HL-60 (cell line): ENCODE data around the gene FAM98C.

ENCODE experiments used
- DNase-seq, 2 experiments: peaks; one replicate each; pipeline ENCODE4 v3.0.0-alpha.2; 2010 to 2020; ENCODE audit warnings: low read depth in 1 of 2, low spot score in 1 of 2
- H3K27ac ChIP-seq: fragments of 250-450 bp; sonication (Bioruptor Pico); replicated peaks from 2 replicates; pipeline ENCODE4 v1.5.1; 2020; ENCODE audit warnings: mild to moderate bottlenecking, moderate library complexity
- H3K27me3 ChIP-seq: fragments of 250-450 bp; sonication (Bioruptor Pico); 2 replicates; pipeline ENCODE4 v1.5.1; 2021; ENCODE audit warnings: mild to moderate bottlenecking, moderate library complexity; ENCODE audit not compliant: insufficient read depth, poor library complexity, severe bottlenecking
- H3K4me3 ChIP-seq: replicated peaks from 2 replicates; pipeline ENCODE4 v1.5.1; 2011; ENCODE audit warnings: mild to moderate bottlenecking, control low read depth, low read length; ENCODE audit not compliant: insufficient read depth
- CTCF ChIP-seq: IDR thresholded peaks from one replicate; pipeline ENCODE4 v1.5.1; 2011; ENCODE audit warnings: low read length, control low read depth, inconsistent platforms; ENCODE audit not compliant: insufficient read depth
- GABPA ChIP-seq: IDR thresholded peaks from 2 replicates; pipeline ENCODE4 v1.6.1; 2012; ENCODE audit warnings: low read depth
- POLR2AphosphoS5 ChIP-seq: IDR thresholded peaks from 2 replicates; pipeline ENCODE4 v1.6.1; 2012; ENCODE audit warnings: low read depth
- REST ChIP-seq: IDR thresholded peaks from 2 replicates; pipeline ENCODE4 v1.6.1; 2012; ENCODE audit warnings: low read depth; ENCODE audit not compliant: insufficient replicate concordance
- SPI1 ChIP-seq: IDR thresholded peaks from 2 replicates; pipeline ENCODE4 v1.6.1; 2012; ENCODE audit warnings: low read depth, mild to moderate bottlenecking, borderline replicate concordance

Gene FAM98C

DNA sequence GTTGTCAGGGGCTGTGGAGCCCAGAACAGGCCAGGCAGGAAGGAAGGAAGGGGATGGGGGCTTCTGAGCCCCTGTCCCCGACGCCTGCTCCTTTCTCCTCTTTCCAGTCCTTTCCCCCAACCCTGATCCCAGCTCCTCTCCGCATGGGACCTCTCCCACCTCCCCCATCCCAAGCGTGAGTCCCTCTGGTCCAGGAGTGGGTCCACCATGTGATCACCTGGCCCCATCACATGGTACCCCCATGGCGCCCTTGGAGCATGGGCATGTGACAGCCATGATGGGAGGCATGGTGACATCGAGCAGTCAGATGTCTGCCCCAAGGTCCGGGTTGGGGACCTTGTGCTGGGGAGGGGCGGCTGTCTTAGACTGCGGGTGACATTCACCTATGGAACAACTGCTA lies 39.8 kb downstream of the FAM98C start:
- no peak for TF ChIP-seq POLR2AphosphoS5
- no peak for DNase-seq
- Histone ChIP-seq H3K27me3 (no peaks in the 10 kb centered on the region), H3K4me3 (no peak overlapping the region), H3K27ac (no peak overlapping the region)

DNA sequence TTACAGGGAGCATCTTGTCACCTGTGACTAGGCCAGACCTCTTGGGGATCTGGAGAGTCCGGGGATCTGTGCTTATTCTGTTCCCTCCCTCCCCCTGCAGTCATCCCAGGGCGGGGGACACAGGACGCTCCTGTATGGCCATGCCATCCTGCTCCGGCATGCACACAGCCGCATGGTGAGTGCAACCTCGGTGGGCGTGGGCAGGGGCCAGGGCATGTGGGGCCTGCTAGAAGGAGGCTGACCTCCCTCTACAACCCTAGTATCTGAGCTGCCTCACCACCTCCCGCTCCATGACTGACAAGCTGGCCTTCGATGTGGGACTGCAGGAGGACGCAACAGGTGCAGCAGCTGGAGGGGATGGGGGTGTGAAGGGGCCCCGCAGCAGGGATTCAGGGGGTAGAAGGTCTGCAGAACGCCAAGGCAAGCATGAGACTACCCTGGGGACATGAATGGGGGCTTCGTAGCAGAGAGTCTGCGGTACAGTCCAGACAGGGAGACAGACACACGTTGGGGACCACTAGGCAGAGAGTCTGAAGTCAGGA lies 40.6 kb downstream of the FAM98C start:
- no peak for TF ChIP-seq REST
- Histone ChIP-seq H3K4me3 (no peak overlapping the region), H3K27ac (no peak overlapping the region), H3K27me3 (no peaks in the 10 kb centered on the region)
- no peak for DNase-seq

GRCh38 chr19:38444026-38444425 lies 41.1 kb downstream of the FAM98C start:
- TF ChIP-seq SPI1 (no peak), POLR2AphosphoS5 (no peak), CTCF (no peak), GABPA (no peak), REST (no peak)
- Histone ChIP-seq H3K4me3 (no peak overlapping the region), H3K27ac (no peak overlapping the region), H3K27me3 (no peaks in the 10 kb centered on the region)
- no peak for DNase-seq

DNA sequence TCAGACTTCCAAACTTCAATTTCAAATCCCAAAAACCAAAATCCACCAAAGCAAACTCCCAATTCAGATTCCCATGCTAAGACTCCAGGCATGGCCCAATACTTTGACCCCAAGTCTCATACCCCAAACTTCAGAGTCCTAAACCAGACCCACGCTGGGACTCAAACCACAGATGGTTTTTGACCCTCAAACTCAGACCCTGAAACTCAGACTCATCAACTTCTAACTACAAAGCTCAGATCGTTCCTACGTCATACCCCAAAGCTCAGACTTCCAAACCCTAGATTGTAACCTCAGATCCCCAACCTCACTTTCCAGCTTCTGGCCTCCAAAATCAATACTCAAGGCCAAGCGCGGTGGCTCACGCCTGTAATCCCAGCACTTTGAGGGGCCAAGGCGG lies 42.5 kb downstream of the FAM98C start:
- Histone ChIP-seq H3K27ac (no peak overlapping the region), H3K27me3 (no peaks in the 10 kb centered on the region), H3K4me3 (no peak overlapping the region)
- TF ChIP-seq POLR2AphosphoS5 (no peak), REST (no peak), GABPA (no peak), SPI1 (no peak), CTCF (no peak)
- no peak for DNase-seq
